ENCODE measurements around the gene EXOC7.

- TF ChIP-seq, protein P1, sequence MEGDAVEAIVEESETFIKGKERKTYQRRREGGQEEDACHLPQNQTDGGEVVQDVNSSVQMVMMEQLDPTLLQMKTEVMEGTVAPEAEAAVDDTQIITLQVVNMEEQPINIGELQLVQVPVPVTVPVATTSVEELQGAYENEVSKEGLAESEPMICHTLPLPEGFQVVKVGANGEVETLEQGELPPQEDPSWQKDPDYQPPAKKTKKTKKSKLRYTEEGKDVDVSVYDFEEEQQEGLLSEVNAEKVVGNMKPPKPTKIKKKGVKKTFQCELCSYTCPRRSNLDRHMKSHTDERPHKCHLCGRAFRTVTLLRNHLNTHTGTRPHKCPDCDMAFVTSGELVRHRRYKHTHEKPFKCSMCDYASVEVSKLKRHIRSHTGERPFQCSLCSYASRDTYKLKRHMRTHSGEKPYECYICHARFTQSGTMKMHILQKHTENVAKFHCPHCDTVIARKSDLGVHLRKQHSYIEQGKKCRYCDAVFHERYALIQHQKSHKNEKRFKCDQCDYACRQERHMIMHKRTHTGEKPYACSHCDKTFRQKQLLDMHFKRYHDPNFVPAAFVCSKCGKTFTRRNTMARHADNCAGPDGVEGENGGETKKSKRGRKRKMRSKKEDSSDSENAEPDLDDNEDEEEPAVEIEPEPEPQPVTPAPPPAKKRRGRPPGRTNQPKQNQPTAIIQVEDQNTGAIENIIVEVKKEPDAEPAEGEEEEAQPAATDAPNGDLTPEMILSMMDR (IDR thresholded peaks at IDR 0.05; ENCODE audit: insufficient read depth, low read depth, low read length), result no peak
- TF ChIP-seq EZH2 (IDR thresholded peaks at IDR 0.05; ENCODE audit: insufficient read depth, low read length), result no peak
Measured at GRCh38 chr17:76136276-76137000, 32.9 kb upstream of the EXOC7 start.
